Caco-2 (cell line): ENCODE data around the gene ACTL9. TPM values are rescaled to one million over a fixed set of nuclear protein-coding genes. Genes with fewer than 3 reads are reported as not detected.

ENCODE experiments used
- BruUV-seq: library from RNA; stranded (reverse); fragments of 400-500 nt; replicated peaks from 2 replicates; lab custom pipeline; 2021; lab: Mats Ljungman, UMichigan
- CTCF ChIA-PET: fragments of 300-600 bp; sonication (Branson Sonifier 250); formaldehyde crosslinking; loops from one replicate; lab custom pipeline; 2022; ENCODE audit warnings: antibody characterized with exemption; lab: Charles Lee
- POLR2A ChIA-PET: fragments of 300-600 bp; sonication (Branson Sonifier 250); formaldehyde crosslinking; loops from one replicate; lab custom pipeline; 2022; ENCODE audit warnings: antibody characterized with exemption; lab: Charles Lee
- DNase-seq, 2 experiments: peaks; one replicate each; pipeline versions ENCODE4 v3.0.0 to v3.0.0-alpha.2; 2020 to 2022
- H3K27me3 ChIP-seq: replicated peaks from 2 replicates; pipeline ENCODE4 v1.6.0; 2011; ENCODE audit warnings: low read length; ENCODE audit not compliant: control insufficient read depth, insufficient read depth
- H3K36me3 ChIP-seq: 2 replicates; pipeline ENCODE4 v1.5.1; 2011; ENCODE audit warnings: low read length; ENCODE audit not compliant: control insufficient read depth, insufficient read depth
- H3K4me1 ChIP-seq: fragments of 250-450 bp; sonication (Bioruptor Pico); 2 replicates; pipeline ENCODE4 v1.5.1; 2020; ENCODE audit warnings: mild to moderate bottlenecking
- H3K4me3 ChIP-seq: 2 replicates; pipeline ENCODE4 v1.5.1; 2011; ENCODE audit warnings: low read depth, mild to moderate bottlenecking, control low read depth, low read length
- H3K9me3 ChIP-seq: fragments of 250-450 bp; sonication (Bioruptor Pico); 2 replicates; pipeline ENCODE4 v1.5.1; 2020; ENCODE audit warnings: mild to moderate bottlenecking, moderate library complexity
- H3K27ac Mint-ChIP-seq: one replicate; pipeline ENCODE4 v1.8.0; 2022; ENCODE audit warnings: mixed read lengths; ENCODE audit not compliant: unreplicated experiment
- H3K27me3 Mint-ChIP-seq: one replicate; pipeline ENCODE4 v1.8.0; 2022; ENCODE audit warnings: mixed read lengths; ENCODE audit not compliant: insufficient read depth, unreplicated experiment
- H3K36me3 Mint-ChIP-seq: one replicate; pipeline ENCODE4 v1.8.0; 2022; ENCODE audit warnings: mild to moderate bottlenecking, mixed read lengths; ENCODE audit not compliant: insufficient read depth, unreplicated experiment
- H3K4me1 Mint-ChIP-seq: one replicate; pipeline ENCODE4 v1.8.0; 2022; ENCODE audit warnings: low read depth, mixed read lengths; ENCODE audit not compliant: unreplicated experiment
- H3K4me3 Mint-ChIP-seq: one replicate; pipeline ENCODE4 v1.8.0; 2022; ENCODE audit warnings: mild to moderate bottlenecking, moderate library complexity, mixed read lengths; ENCODE audit not compliant: unreplicated experiment
- H3K9me3 Mint-ChIP-seq: one replicate; pipeline ENCODE4 v1.8.0; 2022; ENCODE audit warnings: mixed read lengths; ENCODE audit not compliant: unreplicated experiment
- intact Hi-C: fragments of 100-400 bp; cut with micrococcal nuclease; formaldehyde crosslinking; loops from one replicate; pipeline ENCODE4 v1.10.0; 2022; ENCODE audit not compliant: unreplicated experiment
- total RNA-seq: library from RNA; stranded (reverse); gene quantifications from 2 replicates; pipeline ENCODE4 v1.2.3, GENCODE V29; 2022
- TF ChIP-seq, protein P1 (sequence below), 2 experiments: fragments of 200-600 bp in 1 of 2; IDR thresholded peaks; 1 replicate in 1 of 2; 2 replicates in 1 of 2; pipeline versions ENCODE4 v1.5.1 to v1.8.0; 2011 to 2022; ENCODE audit warnings: antibody characterized with exemption in 1 of 2, control low read depth in 1 of 2, inconsistent platforms in 1 of 2, low read depth in 1 of 2, low read length in 1 of 2, mild to moderate bottlenecking in 1 of 2, moderate library complexity in 1 of 2; ENCODE audit not compliant: insufficient read depth in 1 of 2, severe bottlenecking in 1 of 2, unreplicated experiment in 1 of 2

Gene ACTL9
- total RNA-seq, 1 experiment from 2014 or later, result not detected

DNA sequence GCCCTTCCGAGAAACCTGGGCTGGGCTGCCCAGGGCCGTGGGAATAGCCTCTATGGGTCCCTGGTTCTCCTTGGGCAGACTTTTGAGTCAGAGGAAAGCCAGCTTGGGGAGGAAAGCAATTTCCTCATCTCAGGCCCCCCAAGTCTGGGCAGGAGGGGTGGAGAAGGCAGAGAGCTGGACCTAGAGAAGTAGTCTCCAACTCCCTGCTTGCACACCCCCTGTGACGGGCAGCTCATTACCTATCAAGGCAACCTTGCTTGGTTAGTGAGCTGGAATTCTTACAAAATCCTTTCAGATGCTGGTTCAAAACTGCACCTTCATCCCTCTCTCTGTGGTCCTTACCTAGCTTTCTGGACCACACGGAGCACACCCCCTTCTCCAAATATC is 33.9 kb downstream of the ACTL9 start:
- TF ChIP-seq, protein P1, sequence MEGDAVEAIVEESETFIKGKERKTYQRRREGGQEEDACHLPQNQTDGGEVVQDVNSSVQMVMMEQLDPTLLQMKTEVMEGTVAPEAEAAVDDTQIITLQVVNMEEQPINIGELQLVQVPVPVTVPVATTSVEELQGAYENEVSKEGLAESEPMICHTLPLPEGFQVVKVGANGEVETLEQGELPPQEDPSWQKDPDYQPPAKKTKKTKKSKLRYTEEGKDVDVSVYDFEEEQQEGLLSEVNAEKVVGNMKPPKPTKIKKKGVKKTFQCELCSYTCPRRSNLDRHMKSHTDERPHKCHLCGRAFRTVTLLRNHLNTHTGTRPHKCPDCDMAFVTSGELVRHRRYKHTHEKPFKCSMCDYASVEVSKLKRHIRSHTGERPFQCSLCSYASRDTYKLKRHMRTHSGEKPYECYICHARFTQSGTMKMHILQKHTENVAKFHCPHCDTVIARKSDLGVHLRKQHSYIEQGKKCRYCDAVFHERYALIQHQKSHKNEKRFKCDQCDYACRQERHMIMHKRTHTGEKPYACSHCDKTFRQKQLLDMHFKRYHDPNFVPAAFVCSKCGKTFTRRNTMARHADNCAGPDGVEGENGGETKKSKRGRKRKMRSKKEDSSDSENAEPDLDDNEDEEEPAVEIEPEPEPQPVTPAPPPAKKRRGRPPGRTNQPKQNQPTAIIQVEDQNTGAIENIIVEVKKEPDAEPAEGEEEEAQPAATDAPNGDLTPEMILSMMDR (IDR thresholded peaks at IDR 0.05; ENCODE audit: insufficient read depth in 1 of 2, low read depth in 1 of 2, low read length in 1 of 2, severe bottlenecking in 1 of 2, unreplicated experiment in 1 of 2), result no peak
- no peaks in the 10 kb centered on the region for H3K36me3 ChIP-seq
- POLR2A ChIA-PET, result no interaction called here
- CTCF ChIA-PET, result no interaction called here
- no peak overlapping the region for H3K4me3 ChIP-seq
- Mint-ChIP-seq H3K36me3 (peaks cover 6% of the 10 kb centered on the region), H3K27me3 (no peaks in the 10 kb centered on the region), H3K4me3 (no peak overlapping the region), H3K9me3 (no peaks in the 10 kb centered on the region), H3K4me1 (no peaks in the 10 kb centered on the region), H3K27ac (no peak overlapping the region)
- no peaks in the 10 kb centered on the region for H3K9me3 ChIP-seq
- intact Hi-C loops, result no loop called here
- no TSS peak for BruUV-seq
- no peaks in the 10 kb centered on the region for H3K27me3 ChIP-seq
- no peaks in the 10 kb centered on the region for H3K4me1 ChIP-seq
- no peak for DNase-seq

DNA sequence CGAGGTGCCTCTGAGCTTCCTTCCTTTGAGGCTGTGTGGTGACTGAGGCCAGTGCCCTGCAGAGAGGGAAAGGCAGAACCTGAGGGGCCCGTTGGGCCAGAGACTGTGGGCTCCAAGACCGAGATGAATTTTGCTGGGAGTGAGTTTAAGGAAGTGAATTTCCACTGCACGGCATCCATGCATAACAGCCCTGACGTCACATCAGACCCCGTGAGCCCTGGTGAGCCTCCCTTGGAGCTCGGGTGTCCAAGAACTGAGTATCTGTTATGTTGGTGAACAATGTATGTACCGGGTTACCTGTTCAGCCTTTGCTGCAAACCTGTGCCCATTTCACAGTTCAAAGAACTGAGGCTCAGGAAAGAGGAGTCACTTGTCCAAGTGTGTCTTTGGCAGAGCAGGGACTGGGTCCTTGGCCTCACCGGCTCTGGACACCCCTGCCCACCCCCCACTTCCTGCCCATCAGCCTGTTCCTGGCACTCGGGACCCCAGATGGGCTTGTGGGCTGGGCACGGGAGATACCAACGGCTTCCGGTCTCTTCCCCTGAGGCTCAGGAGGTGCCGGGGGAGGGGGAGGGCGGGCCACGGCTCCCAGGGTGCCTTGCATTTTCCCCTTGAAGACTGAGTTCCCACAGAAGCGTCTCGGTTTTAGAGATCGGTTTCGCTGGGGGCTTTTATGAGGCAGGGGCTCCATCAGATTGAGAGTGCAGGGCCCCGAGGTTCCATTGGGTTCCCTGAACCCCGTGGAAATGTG is 34.5 kb downstream of the ACTL9 start:
- no peak overlapping the region for H3K4me3 ChIP-seq
- TF ChIP-seq, protein P1 (IDR thresholded peaks at IDR 0.05; ENCODE audit: insufficient read depth in 1 of 2, low read depth in 1 of 2, low read length in 1 of 2, severe bottlenecking in 1 of 2, unreplicated experiment in 1 of 2), result no peak
- Mint-ChIP-seq H3K4me3 (no peak overlapping the region), H3K27me3 (no peaks in the 10 kb centered on the region), H3K36me3 (peaks cover 6% of the 10 kb centered on the region), H3K27ac (no peak overlapping the region), H3K4me1 (no peaks in the 10 kb centered on the region), H3K9me3 (no peaks in the 10 kb centered on the region)
- H3K9me3 ChIP-seq, result no peaks in the 10 kb centered on the region
- ChIA-PET CTCF (no interaction called here), POLR2A (no interaction called here)
- intact Hi-C loops, result no loop called here
- no peaks in the 10 kb centered on the region for H3K4me1 ChIP-seq
- no peaks in the 10 kb centered on the region for H3K27me3 ChIP-seq
- BruUV-seq, result no TSS peak
- no peak for DNase-seq
- H3K36me3 ChIP-seq, result no peaks in the 10 kb centered on the region

DNA sequence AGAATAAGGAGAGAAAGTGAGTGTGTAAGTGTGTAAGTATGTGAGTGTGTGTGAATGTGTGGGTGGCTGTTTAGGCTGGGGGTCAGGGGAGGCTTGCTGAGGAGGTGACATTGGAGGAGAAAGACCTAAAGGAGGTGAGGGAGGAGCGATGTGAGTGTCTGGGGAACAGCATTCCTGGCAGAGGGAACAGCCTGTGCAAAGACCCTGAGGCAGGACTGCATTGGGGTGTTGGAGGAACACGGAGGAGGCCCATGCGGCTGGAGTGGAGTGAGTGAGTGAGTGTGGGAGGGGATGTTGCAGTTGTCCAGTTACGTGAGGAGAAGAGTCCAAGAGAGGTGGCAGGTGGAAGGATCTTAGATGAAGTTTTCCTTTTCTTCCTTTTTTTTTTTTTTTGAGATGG is 36.3 kb downstream of the ACTL9 start:
- H3K27me3 ChIP-seq, result no peaks in the 10 kb centered on the region
- H3K9me3 Mint-ChIP-seq, result no peaks in the 10 kb centered on the region
- intact Hi-C loops, result no loop called here
- BruUV-seq, result no TSS peak
- no peaks in the 10 kb centered on the region for H3K36me3 ChIP-seq
- CTCF ChIA-PET, result no interaction called here
- no peaks in the 10 kb centered on the region for H3K27me3 Mint-ChIP-seq
- H3K27ac Mint-ChIP-seq, result no peak overlapping the region
- H3K4me3 Mint-ChIP-seq, result no peak overlapping the region
- H3K4me1 Mint-ChIP-seq, result no peaks in the 10 kb centered on the region
- H3K4me3 ChIP-seq, result no peak overlapping the region
- POLR2A ChIA-PET, result no interaction called here
- no peaks in the 10 kb centered on the region for H3K9me3 ChIP-seq
- peaks cover 6% of the 10 kb centered on the region for H3K36me3 Mint-ChIP-seq
- TF ChIP-seq, protein P1 (IDR thresholded peaks at IDR 0.05; ENCODE audit: insufficient read depth in 1 of 2, low read depth in 1 of 2, low read length in 1 of 2, severe bottlenecking in 1 of 2, unreplicated experiment in 1 of 2), result no peak
- no peaks in the 10 kb centered on the region for H3K4me1 ChIP-seq
- no peak for DNase-seq
